Adrenal gland (tissue), 5 donors: ENCODE measurements around the gene NSMCE1.

Source experiments
- CTCF ChIP-seq, 6 experiments: fragments of 450-650 bp in 4 of 6; fragments of 200-600 bp in 2 of 6; sonication (generic) in 1 of 6; IDR thresholded peaks; 1 replicate in 5 of 6; 2 replicates in 1 of 6; pipeline versions ENCODE4 v1.5.1 to v1.8.0; 2016 to 2021; ENCODE audit warnings: antibody characterized with exemption in 6 of 6, mild to moderate bottlenecking in 2 of 6, moderate library complexity in 1 of 6
- POLR2A ChIP-seq, 2 donors: fragments of 450-650 bp; IDR thresholded peaks; one replicate each; pipeline ENCODE4 v1.6.1; 2017; ENCODE audit warnings: antibody characterized with exemption in 2 of 2, mild to moderate bottlenecking in 2 of 2, moderate library complexity in 1 of 2
- donor health status: DM: no; HTN: no; CAD: no.

- no peak for TF ChIP-seq CTCF (IDR thresholded peaks at IDR 0.05)
- TF ChIP-seq POLR2A (IDR thresholded peaks at IDR 0.05), result no peak
Measured at GRCh38 chr16:27244363-27244755, 24.2 kb downstream of the NSMCE1 start.
